ENCODE measurements around the gene MCUR1. TPM values are rescaled to one million over a fixed set of nuclear protein-coding genes. Genes with fewer than 3 reads are reported as not detected.

Gene MCUR1
- total RNA-seq, 2 donors from 2014 or later: 14.3 to 24.2 TPM

DNA sequence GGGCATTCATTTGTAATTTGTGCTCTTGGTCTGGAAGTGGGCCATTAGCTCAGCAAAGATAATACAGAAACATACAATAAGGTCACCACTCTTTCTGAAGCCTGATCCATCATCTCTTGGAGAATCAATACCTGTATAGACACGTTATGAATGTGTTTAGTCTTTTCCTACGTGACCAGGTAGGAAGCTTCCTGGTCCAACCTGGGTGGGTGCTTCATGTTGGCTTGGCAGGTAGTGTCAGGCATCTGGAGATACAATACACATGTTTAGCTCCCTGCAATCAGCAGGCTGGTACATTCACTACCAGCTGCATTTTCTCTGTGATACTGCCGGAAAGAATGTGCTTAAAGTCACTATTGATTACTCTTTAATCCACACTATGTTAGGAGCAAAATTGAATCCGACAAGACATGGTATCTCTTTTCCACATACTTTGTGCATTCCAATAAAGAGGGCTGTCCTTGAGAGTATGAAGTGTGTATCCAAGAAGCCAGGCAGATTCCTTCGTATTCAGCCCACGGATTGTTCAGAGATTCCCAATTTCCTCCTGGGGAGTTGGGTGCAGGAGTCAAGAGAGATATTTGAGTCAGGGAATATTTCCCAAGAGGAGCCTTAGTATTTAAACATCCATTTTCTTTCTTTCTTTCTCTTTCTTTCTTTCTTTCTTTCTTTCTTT is 52.9 kb downstream of the MCUR1 start:
- intact Hi-C loops (cut with DNase I): no loop called here
- DNase-seq (ENCODE audit: low spot score): no peak

DNA sequence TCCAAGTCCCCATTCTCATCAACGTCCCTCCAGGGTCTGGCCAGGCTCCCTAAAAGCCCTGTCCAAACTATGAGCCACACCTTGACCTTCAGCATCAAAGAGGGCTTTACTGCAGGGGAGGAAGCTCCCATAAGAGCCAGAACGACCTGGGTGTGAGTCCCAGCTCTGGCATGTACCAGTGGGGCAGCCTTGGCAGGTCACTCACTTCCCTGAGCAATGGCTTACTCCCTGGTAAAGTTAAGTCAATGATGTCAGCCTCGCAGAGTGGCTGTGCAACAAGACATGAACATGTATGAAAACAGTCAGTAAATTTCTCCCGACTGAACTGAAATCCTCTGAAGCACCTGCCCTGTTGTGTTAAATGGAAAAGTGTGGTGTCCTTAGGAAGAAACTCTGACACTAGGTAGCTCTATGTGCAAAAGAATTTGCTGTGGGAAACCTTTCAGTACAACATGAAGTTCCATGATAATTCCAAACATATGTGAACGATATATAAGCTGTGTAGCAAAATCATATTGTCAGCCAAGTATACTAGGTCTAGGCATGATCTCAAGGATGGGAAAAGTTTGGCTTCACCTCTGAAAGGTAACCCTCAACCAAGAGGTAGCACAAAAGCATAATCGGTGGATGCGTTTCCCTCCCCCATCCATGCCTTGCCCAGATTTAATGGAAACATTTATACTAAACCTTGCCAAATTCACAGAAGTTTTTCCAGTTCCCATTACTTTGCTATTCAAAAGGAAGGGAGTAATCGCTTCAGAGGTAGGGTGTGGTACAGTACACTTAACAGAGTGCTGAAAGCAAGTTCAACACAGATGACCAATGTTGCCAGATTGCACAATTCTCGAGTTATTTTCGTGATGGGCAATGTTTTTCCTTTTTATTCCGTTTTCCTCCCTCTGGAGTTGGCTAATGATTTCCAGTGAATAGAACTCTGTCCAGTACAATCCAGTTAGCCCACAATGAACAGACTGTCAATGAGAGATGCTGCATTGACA is 53.8 kb downstream of the MCUR1 start:
- intact Hi-C loops (cut with DNase I): no loop called here
- DNase-seq (ENCODE audit: low spot score): no peak

- intact Hi-C loops (cut with DNase I): no loop called here
- DNase-seq (ENCODE audit: low spot score): no peak
Observed at GRCh38 chr6:13759025-13759424, 55.3 kb downstream of the MCUR1 start.

- intact Hi-C loops (cut with DNase I): no loop called here
- no peak for DNase-seq (ENCODE audit: low spot score)
Observed at GRCh38 chr6:13754644-13755043, 59.7 kb downstream of the MCUR1 start.

DNA sequence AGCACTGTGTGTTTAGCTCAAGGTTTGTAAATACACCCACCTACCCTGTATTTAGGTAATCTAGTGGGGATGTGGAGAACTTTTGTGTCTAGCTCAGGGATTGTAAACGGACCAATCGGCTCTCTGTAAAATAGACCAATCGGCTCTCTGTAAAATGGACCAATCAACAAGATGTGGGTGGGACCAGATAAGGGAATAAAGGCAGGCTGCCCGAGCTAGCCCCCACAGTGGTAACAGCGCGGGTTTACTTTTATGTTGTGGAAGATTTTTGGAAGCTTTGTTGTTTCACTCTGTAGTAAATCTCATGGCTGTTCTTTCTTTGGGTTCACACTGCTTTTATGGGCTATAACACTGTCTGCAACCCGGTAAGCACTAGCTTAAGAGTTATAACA is 70.6 kb downstream of the MCUR1 start:
- intact Hi-C loops (cut with DNase I): no loop called here
- no peak for DNase-seq (ENCODE audit: low spot score)

DNA sequence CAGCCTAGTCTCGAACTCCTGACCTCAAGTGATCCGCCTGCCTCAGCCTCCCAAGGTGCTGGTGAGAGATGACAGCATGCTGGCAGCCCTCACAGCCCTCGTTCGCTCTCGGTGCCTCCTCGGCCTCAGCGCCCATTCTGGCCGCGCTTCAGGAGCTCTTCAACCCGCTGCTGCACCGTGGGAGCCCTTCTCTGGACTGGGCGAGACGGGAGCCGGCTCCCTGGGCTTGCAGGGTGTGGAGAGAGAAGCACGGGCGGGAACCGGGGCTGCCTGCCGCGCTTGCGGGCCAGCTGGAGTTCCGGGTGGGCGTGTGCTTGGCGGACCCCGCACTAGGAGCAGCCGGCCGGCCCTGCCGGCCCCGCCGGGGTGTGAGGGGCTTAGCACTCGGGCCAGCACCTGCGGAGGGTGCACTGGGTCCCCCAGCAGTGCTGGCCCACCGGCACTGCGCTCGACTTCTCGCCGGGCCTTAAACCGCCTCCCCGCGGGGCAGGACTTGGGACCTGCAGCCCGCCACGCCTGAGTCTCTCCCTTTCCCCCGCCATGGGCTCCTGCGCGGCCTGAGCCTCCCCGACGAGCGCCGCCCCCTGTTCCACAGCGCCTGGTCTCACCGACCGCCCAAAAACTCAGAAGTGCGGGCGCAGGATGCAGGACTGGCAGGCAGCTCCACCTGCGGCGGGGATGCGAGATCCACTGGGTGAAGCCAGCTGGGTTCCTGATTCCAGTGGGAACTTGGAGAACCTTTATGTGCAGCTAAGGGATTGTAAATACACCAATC is 71.2 kb downstream of the MCUR1 start:
- DNase-seq (ENCODE audit: low spot score): no peak

GRCh38 chr6:13741365-13741764 is 73.0 kb downstream of the MCUR1 start:
- DNase-seq (ENCODE audit: low spot score): no peak
- intact Hi-C loops (cut with DNase I): no loop called here

More for the DNA sequence above, 71.2 kb downstream of the MCUR1 start:
- intact Hi-C loops (cut with DNase I): no loop called here

Other genes starting within 250 kb of the MCUR1 start
- 10 to 100 TPM in 1 of 2 donors, 1 to 10 TPM in 1; 8.9 to 11.7 TPM for gene SIRT5, start 240.0 kb downstream of the MCUR1 start, total RNA-seq
- 10 to 100 TPM; 46.8 to 55.5 TPM for gene NOL7, start 199.2 kb downstream of the MCUR1 start, total RNA-seq
- 10 to 100 TPM; 33.9 to 36.9 TPM for gene RANBP9, start 102.7 kb downstream of the MCUR1 start, total RNA-seq
- under 1 TPM; 0.24 to 0.37 TPM for gene RNF182, start 110.4 kb upstream of the MCUR1 start, total RNA-seq

Measured in posterior vena cava (tissue), 2 donors.